Endothelial cell of umbilical vein (primary cell): Measurements from ENCODE around the gene TULP4.

ENCODE experiments used
- POLR2A ChIP-seq: IDR thresholded peaks from 2 replicates; pipeline ENCODE4 v1.6.1; 2012; ENCODE audit warnings: low read depth, mild to moderate bottlenecking, control low read depth, low read length
- POLR2AphosphoS5 ChIP-seq: IDR thresholded peaks from 2 replicates; pipeline ENCODE4 v1.6.1; 2012; ENCODE audit warnings: low read depth, mild to moderate bottlenecking, control low read depth, low read length, moderate library complexity; ENCODE audit not compliant: insufficient read depth
- TF ChIP-seq, protein P1 (sequence below), 2 donors: IDR thresholded peaks; 1 replicate in 1 of 2; 2 replicates in 1 of 2; pipeline ENCODE4 v1.5.1; 2011; ENCODE audit warnings: low read length in 2 of 2, mild to moderate bottlenecking in 2 of 2, moderate library complexity in 2 of 2, control low read depth in 1 of 2, inconsistent platforms in 1 of 2, low read depth in 1 of 2; ENCODE audit not compliant: insufficient read depth in 1 of 2; ENCODE audit errors: extremely low read depth in 1 of 2

DNA sequence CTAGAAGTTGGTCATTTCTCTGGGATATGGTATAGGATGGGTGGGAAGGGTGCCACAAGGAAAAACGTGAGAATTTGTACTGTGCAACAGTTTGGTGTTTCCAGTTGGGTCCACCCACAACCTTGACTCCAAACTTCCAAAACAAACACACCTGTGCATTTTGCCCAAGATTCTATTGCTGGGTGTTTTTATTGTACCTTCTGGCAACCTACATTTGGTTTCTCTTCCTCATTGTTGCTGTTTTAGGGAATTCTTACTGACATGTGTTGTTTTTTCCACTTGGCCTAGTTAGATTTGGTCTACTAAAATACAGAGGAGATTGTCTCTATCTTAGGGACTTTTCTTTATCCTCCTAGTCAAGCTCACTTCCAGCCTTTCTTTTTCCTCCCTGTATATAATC is 16.7 kb downstream of the TULP4 start:
- TF ChIP-seq, protein P1, sequence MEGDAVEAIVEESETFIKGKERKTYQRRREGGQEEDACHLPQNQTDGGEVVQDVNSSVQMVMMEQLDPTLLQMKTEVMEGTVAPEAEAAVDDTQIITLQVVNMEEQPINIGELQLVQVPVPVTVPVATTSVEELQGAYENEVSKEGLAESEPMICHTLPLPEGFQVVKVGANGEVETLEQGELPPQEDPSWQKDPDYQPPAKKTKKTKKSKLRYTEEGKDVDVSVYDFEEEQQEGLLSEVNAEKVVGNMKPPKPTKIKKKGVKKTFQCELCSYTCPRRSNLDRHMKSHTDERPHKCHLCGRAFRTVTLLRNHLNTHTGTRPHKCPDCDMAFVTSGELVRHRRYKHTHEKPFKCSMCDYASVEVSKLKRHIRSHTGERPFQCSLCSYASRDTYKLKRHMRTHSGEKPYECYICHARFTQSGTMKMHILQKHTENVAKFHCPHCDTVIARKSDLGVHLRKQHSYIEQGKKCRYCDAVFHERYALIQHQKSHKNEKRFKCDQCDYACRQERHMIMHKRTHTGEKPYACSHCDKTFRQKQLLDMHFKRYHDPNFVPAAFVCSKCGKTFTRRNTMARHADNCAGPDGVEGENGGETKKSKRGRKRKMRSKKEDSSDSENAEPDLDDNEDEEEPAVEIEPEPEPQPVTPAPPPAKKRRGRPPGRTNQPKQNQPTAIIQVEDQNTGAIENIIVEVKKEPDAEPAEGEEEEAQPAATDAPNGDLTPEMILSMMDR (IDR thresholded peaks at IDR 0.05; ENCODE audit: extremely low read depth in 1 of 2, insufficient read depth in 1 of 2, low read depth in 1 of 2, low read length in 2 of 2): no peak
- TF ChIP-seq POLR2A (no peak), POLR2AphosphoS5 (no peak)
